Prostate gland (tissue), 2 donors: ENCODE measurements around the gene PIK3C2G. TPM values are rescaled to one million over a fixed set of nuclear protein-coding genes. Genes with fewer than 3 reads are reported as not detected.

ENCODE experiments used
- DNase-seq: peaks from one replicate; pipeline ENCODE4 v3.0.0-alpha.2; 2019; ENCODE audit warnings: low spot score
- H3K27ac ChIP-seq, 2 donors: fragments of 200-600 bp; sonication (generic); 2 replicates each; pipeline ENCODE4 v1.5.1; 2017 to 2019
- H3K27me3 ChIP-seq: fragments of 200-600 bp; sonication (generic); replicated peaks from 2 replicates; pipeline ENCODE4 v1.5.1; 2019; ENCODE audit not compliant: insufficient read depth
- H3K36me3 ChIP-seq, 2 donors: fragments of 200-600 bp; sonication (generic); 1 replicate in 1 of 2; 2 replicates in 1 of 2; pipeline versions ENCODE4 v1.5.1 to v1.8.1; 2017 to 2019
- H3K4me1 ChIP-seq: fragments of 200-600 bp; sonication (generic); replicated peaks from 2 replicates; pipeline ENCODE4 v1.5.1; 2019
- H3K4me3 ChIP-seq, 2 donors: fragments of 200-600 bp; sonication (generic); 2 replicates each; pipeline ENCODE4 v1.5.1; 2017 to 2019
- H3K9me3 ChIP-seq: fragments of 200-600 bp; sonication (generic); 2 replicates; pipeline ENCODE4 v1.5.1; 2017
- CTCF ChIP-seq, 4 experiments: fragments of 200-600 bp in 2 of 4; fragments of 450-650 bp in 2 of 4; sonication (generic) in 2 of 4; IDR thresholded peaks; 1 replicate in 3 of 4; 2 replicates in 1 of 4; pipeline ENCODE4 v1.5.1; 2016 to 2019; ENCODE audit warnings: antibody characterized with exemption in 4 of 4, mild to moderate bottlenecking in 2 of 4, moderate library complexity in 2 of 4
- POLR2A ChIP-seq: fragments of 450-650 bp; IDR thresholded peaks from one replicate; pipeline ENCODE4 v1.6.1; 2016; ENCODE audit warnings: antibody characterized with exemption, mild to moderate bottlenecking
- POLR2AphosphoS5 ChIP-seq: sonication (generic); formaldehyde crosslinking; IDR thresholded peaks from one replicate; pipeline ENCODE4 v1.6.1; 2017; ENCODE audit warnings: antibody characterized with exemption
- WGBS: methylation state at CpG from one replicate; pipeline ENCODE4 v1.1.5; 2018; 5-methylcytosine and 5-hydroxymethylcytosine counted together
- intact Hi-C: fragments of 100-400 bp; cut with DNase I; formaldehyde crosslinking; loops from one replicate; pipeline ENCODE4 v1.14.2; 2022
- total RNA-seq, 2 donors: library from RNA; depleted of rRNA; stranded (reverse); fragments of >200 nt; gene quantifications; one replicate each; pipeline ENCODE4 v1.1.0, GENCODE V29; 2016

PIK3C2G gene
- total RNA-seq, 2 donors from 2014 or later, result 1.4 to 2.1 TPM

GRCh38 chr12:18281941-18282340 lies 20.6 kb downstream of the PIK3C2G start:
- no peaks in the 10 kb centered on the region for H3K4me1 ChIP-seq
- DNase-seq, result no peak
- H3K27me3 ChIP-seq, result no peaks in the 10 kb centered on the region
- no peak for TF ChIP-seq POLR2A
- TF ChIP-seq CTCF (IDR thresholded peaks at IDR 0.05), result no peak
- TF ChIP-seq POLR2AphosphoS5, result no peak
- intact Hi-C loops, result no loop called here
- WGBS, result 25% methylated on average over 3 of the region's 3 CpGs
- H3K27ac ChIP-seq, result no peak overlapping the region
- no peak overlapping the region for H3K4me3 ChIP-seq
- H3K9me3 ChIP-seq, result no peaks in the 10 kb centered on the region
- no peaks in the 10 kb centered on the region for H3K36me3 ChIP-seq

GRCh38 chr12:18283831-18284230 lies 22.5 kb downstream of the PIK3C2G start:
- Histone ChIP-seq H3K4me3 (no peak overlapping the region), H3K9me3 (no peaks in the 10 kb centered on the region), H3K27ac (no peak overlapping the region), H3K27me3 (no peaks in the 10 kb centered on the region), H3K36me3 (no peaks in the 10 kb centered on the region), H3K4me1 (no peaks in the 10 kb centered on the region)
- intact Hi-C loops, result no loop called here
- no peak for DNase-seq
- 55% methylated on average over 4 of the region's 4 CpGs for WGBS
- TF ChIP-seq POLR2AphosphoS5 (no peak), POLR2A (no peak), CTCF (IDR thresholded peaks at IDR 0.05) (no peak)

GRCh38 chr12:18284386-18284785 lies 23.1 kb downstream of the PIK3C2G start:
- 52% methylated on average over 3 of the region's 3 CpGs for WGBS
- Histone ChIP-seq H3K27me3 (no peaks in the 10 kb centered on the region), H3K9me3 (no peaks in the 10 kb centered on the region), H3K4me3 (no peak overlapping the region), H3K27ac (no peak overlapping the region), H3K4me1 (no peaks in the 10 kb centered on the region), H3K36me3 (no peaks in the 10 kb centered on the region)
- no peak for DNase-seq
- intact Hi-C loops, result no loop called here
- TF ChIP-seq POLR2AphosphoS5 (no peak), POLR2A (no peak), CTCF (IDR thresholded peaks at IDR 0.05) (no peak)

GRCh38 chr12:18285161-18285560 lies 23.8 kb downstream of the PIK3C2G start:
- no peaks in the 10 kb centered on the region for H3K27me3 ChIP-seq
- no peaks in the 10 kb centered on the region for H3K4me1 ChIP-seq
- no peak overlapping the region for H3K4me3 ChIP-seq
- H3K9me3 ChIP-seq, result no peaks in the 10 kb centered on the region
- intact Hi-C loops, result no loop called here
- H3K36me3 ChIP-seq, result no peaks in the 10 kb centered on the region
- DNase-seq, result no peak
- WGBS, result 0% methylated on average over 1 of the region's 1 CpG
- no peak overlapping the region for H3K27ac ChIP-seq
- no peak for TF ChIP-seq CTCF (IDR thresholded peaks at IDR 0.05)
- no peak for TF ChIP-seq POLR2AphosphoS5
- no peak for TF ChIP-seq POLR2A

- no peak overlapping the region for H3K4me3 ChIP-seq
- no peaks in the 10 kb centered on the region for H3K9me3 ChIP-seq
- no peaks in the 10 kb centered on the region for H3K4me1 ChIP-seq
- intact Hi-C loops, result no loop called here
- no peak overlapping the region for H3K27ac ChIP-seq
- 71% methylated on average over 3 of the region's 3 CpGs for WGBS
- TF ChIP-seq POLR2AphosphoS5 (no peak), CTCF (IDR thresholded peaks at IDR 0.05) (no peak), POLR2A (no peak)
- no peak for DNase-seq
- H3K36me3 ChIP-seq, result no peaks in the 10 kb centered on the region
- no peaks in the 10 kb centered on the region for H3K27me3 ChIP-seq
Measured at GRCh38 chr12:18290386-18290785, 29.1 kb downstream of the PIK3C2G start.
